Activated naive CD8-positive, alpha-beta T cell treated with anti-CD3 and anti-CD28 coated beads, Interleukin-2, amount 50 U/mL, for 24 hours (primary cell): ENCODE results near the gene PITRM1.
A peak's percentile ranks its signal among the peaks of the same experiment; 100 is the strongest.

Experiments used
- ATAC-seq: fragments of 150-1000 bp; cut with Tn5 transposase; one replicate; pipeline ENCODE4 v1.10.0; 2021
- DNase-seq: peaks from one replicate; pipeline ENCODE4 v3.0.0; 2021
- H3K27ac Mint-ChIP-seq: one replicate; pipeline ENCODE4 v1.8.0; 2021; ENCODE audit warnings: mild to moderate bottlenecking, mixed read lengths
- H3K27me3 Mint-ChIP-seq: one replicate; pipeline ENCODE4 v1.8.0; 2021; ENCODE audit warnings: mixed read lengths
- H3K36me3 Mint-ChIP-seq: one replicate; pipeline ENCODE4 v1.8.0; 2021; ENCODE audit warnings: low read depth, mixed read lengths
- H3K4me1 Mint-ChIP-seq: one replicate; pipeline ENCODE4 v1.8.0; 2021; ENCODE audit warnings: mixed read lengths
- H3K4me3 Mint-ChIP-seq: one replicate; pipeline ENCODE4 v1.8.0; 2021; ENCODE audit warnings: mild to moderate bottlenecking, moderate library complexity, mixed read lengths
- H3K9me3 Mint-ChIP-seq: one replicate; pipeline ENCODE4 v1.8.0; 2021; ENCODE audit warnings: mixed read lengths

PITRM1 gene

DNA sequence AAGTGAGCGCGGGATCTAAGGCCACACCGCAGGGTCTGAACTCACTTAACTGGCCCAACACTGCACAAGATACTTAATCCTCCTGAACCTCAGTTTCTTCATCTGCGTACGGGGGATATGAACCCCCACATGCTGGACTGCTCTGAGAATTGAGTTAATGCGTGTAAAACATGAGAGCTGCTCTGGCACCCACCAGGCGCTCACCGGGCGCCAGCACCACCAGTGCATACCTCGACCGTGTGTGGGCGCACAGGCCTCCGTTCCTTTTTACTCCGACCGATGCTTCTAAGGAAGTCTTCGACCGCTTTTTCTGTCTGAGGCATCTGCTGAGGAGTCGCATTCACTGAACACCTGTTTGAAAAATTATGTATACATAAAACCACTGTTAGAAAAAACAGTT is 27.2 kb downstream of the PITRM1 start:
- Mint-ChIP-seq H3K4me3 (no peak overlapping the region), H3K27me3 (no peaks in the 10 kb centered on the region), H3K27ac (no peak overlapping the region), H3K4me1 (no peaks in the 10 kb centered on the region), H3K36me3 (peaks cover 50% of the 10 kb centered on the region), H3K9me3 (no peaks in the 10 kb centered on the region)
- ATAC-seq = no peak
- DNase-seq = no peak

DNA sequence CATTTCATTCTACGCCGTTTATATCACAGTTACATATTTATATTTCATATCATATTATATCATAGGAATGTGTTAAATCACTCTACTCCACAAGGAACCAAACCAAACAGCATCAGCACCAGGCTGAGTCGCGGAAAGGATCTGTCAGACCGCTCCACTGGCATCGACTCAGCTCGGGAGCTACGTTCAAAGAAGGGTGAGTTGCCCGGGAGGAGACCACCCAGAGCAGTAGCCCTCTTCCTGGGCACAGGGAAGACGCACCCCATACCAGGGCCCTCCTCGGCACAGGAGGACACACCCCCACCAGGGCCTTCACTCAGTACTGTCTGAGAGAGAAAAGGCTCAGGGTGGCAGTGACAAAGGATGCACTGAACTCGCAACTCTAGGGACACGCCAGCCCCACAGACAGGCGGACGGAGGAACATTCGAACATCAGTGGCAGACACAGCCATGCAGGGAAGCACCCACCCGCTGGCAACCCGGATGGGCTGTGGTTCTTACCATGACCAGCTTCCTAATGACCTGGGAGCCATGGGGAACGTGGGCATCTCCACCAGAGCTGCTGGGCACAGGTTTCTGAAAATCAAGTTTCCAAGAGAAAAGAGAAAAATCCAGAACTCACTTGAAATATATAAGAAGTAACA is 28.7 kb downstream of the PITRM1 start:
- Mint-ChIP-seq H3K9me3 (no peaks in the 10 kb centered on the region), H3K36me3 (peaks cover 50% of the 10 kb centered on the region), H3K4me1 (no peaks in the 10 kb centered on the region), H3K27ac (no peak overlapping the region), H3K27me3 (no peaks in the 10 kb centered on the region), H3K4me3 (no peak overlapping the region)
- DNase-seq (no peak), ATAC-seq (no peak)

DNA sequence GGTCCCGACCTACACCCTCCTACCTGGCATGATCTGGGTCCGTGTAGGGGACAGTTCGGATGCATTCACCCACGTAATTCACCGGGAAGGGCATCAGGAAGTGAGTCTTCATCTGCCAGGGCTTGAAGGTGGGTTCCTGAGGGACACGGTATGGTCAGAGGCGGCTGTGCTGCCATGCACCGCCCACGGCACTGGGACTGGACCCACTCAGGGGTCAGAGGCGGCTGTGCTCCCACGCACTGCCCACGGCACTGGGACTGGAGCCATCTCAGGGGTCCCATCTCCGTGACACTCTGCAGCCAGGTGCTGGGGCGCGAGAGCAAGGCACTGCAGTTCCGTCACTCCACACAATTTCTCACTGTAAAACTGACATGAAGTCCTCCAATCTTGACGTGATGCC is 29.2 kb downstream of the PITRM1 start:
- H3K4me3 Mint-ChIP-seq = no peak overlapping the region
- H3K36me3 Mint-ChIP-seq = peaks cover 54% of the 10 kb centered on the region
- H3K4me1 Mint-ChIP-seq = no peaks in the 10 kb centered on the region
- ATAC-seq = no peak
- no peaks in the 10 kb centered on the region for H3K27me3 Mint-ChIP-seq
- DNase-seq = no peak
- H3K27ac Mint-ChIP-seq = no peak overlapping the region
- no peaks in the 10 kb centered on the region for H3K9me3 Mint-ChIP-seq

DNA sequence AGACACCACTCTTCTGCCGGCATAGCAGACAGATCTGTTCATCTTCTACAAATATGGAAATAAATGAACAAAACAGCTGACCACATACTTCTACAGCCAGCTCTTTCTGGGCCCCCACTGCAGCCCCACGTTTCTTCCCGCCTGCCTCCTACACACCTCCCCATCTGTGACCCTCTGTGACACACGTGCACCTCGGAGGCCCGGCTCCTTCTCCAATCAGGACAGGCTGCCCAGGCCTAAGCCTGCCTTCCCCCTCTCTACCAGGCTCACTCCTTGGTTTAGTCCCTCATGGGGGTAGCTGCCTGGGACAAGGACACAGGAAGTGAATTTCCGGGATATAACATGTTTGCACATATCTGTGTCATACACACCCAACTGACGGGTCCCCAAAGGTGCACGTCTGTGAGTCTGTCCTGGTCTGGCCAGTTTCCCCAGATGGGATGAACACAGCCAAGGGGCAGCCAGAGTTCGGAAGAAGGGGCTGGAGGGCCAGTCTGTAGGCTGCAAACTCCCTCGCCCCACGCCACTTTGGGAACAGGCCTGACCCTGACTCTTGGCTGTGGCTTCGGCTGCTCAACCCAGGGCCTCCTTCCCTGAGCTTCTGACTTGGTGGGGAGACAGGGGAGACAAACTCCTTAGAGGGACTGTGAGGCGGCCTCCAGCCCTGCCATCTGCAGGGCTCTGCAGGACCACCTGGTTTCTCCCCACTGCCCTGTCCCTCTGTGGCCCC is 30.3 kb downstream of the PITRM1 start:
- H3K27ac Mint-ChIP-seq = no peak overlapping the region
- H3K36me3 Mint-ChIP-seq = peaks cover 58% of the 10 kb centered on the region
- no peaks in the 10 kb centered on the region for H3K27me3 Mint-ChIP-seq
- no peak overlapping the region for H3K4me3 Mint-ChIP-seq
- DNase-seq (no peak), ATAC-seq (peak; percentile 21)
- no peaks in the 10 kb centered on the region for H3K4me1 Mint-ChIP-seq
- H3K9me3 Mint-ChIP-seq = no peaks in the 10 kb centered on the region

DNA sequence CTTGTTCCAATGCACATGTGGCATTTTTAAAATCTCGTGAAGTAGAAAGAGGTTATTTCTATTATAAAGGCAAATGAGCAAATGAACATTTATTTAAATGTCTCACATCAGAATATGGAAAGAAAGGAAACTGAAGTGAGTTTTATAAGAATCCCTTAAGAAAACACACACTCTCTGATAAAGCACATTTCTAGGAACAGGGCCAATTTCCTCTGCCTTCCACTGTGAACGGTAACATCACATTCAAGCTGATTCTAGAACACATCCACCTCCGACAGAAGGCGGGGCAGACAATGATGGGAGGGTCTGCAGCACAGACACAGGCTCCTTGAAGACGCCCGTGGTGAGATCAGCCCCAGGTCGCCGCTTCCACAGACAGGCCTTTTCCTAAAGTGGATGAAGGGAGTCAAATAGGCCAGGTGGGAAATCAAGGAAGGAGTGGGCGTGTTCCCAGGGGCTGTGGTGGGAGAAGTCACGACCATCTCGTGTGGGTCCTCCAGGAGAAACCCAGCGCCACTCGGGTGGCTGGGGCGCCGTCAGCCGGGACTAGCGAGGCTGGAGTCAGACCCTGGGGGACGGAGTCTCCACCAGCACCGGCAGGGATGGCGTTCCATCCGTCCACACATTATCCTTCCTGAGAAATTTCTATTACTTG is 31.1 kb downstream of the PITRM1 start:
- H3K27ac Mint-ChIP-seq = peak overlapping the region; percentile 11
- H3K4me1 Mint-ChIP-seq = no peaks in the 10 kb centered on the region
- H3K36me3 Mint-ChIP-seq = peaks cover 63% of the 10 kb centered on the region
- no peak overlapping the region for H3K4me3 Mint-ChIP-seq
- no peaks in the 10 kb centered on the region for H3K27me3 Mint-ChIP-seq
- H3K9me3 Mint-ChIP-seq = no peaks in the 10 kb centered on the region
- DNase-seq (no peak), ATAC-seq (no peak)

DNA sequence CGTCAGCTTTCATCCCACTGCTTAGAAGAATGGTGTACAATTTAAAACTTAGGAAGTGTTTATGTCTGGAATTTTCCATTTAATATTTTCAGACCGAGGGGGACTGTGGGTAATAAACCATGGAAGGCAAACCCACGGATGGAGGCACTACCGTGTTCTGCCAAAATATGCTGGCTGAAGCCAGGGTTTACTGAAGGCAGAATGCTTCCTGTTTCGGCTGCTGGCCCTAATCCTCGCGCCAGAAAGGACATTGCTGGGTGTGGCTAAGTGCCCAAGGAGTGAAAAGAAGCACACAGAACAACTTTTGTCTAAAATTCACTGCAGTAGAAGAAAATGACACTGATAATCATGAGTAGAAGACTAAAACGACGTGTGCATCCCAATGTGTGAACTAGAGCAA is 32.3 kb downstream of the PITRM1 start:
- no peaks in the 10 kb centered on the region for H3K27me3 Mint-ChIP-seq
- H3K27ac Mint-ChIP-seq = peak overlapping the region; percentile 42
- DNase-seq (no peak), ATAC-seq (no peak)
- H3K4me1 Mint-ChIP-seq = no peaks in the 10 kb centered on the region
- H3K36me3 Mint-ChIP-seq = peaks cover 67% of the 10 kb centered on the region
- no peaks in the 10 kb centered on the region for H3K9me3 Mint-ChIP-seq
- no peak overlapping the region for H3K4me3 Mint-ChIP-seq

DNA sequence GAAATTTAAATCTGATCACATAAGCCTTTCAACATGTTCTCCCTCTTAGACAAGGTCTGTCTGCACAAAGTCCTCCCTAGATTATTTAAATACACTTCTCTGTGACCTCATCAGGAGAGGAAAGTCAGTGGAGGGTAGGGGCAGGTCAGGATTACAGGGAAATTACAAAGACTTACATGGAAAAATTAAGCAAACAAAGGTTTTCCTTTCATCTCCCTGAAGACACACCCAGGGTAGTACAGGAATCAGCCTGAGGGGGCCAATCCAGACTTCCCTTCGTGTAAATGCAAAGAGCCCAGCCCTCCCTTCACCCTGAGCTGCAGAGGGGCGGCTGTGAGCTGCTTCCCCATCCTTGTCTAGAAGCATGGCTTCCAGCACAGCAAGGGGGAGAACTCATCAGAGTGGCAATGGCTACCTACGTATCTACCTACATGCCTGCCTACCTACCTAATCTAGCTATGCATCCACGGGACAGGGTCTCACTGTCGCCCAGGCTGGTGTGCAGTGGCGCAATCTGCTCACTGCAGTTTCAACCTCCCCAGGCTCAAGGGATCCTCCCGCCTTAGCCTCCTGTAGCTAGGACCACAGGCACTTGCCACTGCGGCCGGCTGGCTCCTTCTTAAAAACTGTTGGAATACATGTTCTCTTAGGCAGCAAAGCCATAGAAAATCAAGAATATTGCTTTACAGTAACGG is 33.2 kb downstream of the PITRM1 start:
- Mint-ChIP-seq H3K27ac (peak overlapping the region; percentile 37), H3K9me3 (no peaks in the 10 kb centered on the region), H3K4me3 (no peak overlapping the region), H3K4me1 (no peaks in the 10 kb centered on the region), H3K36me3 (peaks cover 74% of the 10 kb centered on the region), H3K27me3 (no peaks in the 10 kb centered on the region)
- ATAC-seq (peak; percentile 29), DNase-seq (no peak)

DNA sequence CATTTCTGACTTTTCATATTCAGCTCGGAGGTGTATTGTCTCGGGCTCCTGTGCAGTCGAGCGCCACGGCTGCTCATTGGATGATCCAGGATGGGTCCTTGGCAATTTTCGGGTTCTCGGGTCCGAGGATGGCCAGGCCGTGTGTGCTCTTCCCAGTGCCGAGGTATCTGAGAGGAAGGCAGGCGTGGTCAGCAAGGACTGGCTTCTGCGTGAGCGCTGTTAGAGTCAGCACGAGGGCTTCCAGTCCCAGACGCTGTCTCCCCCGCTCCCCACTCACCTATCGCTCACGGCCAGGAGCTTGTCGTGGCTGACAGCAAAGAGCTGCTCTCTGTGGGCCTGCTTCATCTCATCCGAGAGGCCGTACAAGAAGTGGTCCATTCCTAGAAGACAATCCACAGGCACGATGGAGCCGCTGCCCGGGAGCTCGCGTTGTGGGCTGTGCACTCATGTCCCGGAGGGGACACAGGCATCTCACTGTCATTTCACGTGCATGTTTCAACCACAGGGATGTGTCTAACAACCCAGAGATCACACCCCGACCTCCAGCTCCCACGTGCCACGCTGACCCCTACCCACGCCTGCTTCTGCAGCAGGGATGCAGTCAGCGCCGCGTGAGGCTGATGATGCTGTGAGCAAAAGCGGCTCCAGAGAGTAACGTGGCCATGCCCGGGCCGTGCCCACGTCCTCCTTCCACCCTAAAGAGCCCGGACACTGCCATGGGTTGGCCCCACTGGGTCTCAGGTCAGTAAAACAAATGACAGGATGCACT is 34.4 kb downstream of the PITRM1 start:
- H3K36me3 Mint-ChIP-seq = peaks cover 72% of the 10 kb centered on the region
- H3K4me1 Mint-ChIP-seq = no peaks in the 10 kb centered on the region

DNA sequence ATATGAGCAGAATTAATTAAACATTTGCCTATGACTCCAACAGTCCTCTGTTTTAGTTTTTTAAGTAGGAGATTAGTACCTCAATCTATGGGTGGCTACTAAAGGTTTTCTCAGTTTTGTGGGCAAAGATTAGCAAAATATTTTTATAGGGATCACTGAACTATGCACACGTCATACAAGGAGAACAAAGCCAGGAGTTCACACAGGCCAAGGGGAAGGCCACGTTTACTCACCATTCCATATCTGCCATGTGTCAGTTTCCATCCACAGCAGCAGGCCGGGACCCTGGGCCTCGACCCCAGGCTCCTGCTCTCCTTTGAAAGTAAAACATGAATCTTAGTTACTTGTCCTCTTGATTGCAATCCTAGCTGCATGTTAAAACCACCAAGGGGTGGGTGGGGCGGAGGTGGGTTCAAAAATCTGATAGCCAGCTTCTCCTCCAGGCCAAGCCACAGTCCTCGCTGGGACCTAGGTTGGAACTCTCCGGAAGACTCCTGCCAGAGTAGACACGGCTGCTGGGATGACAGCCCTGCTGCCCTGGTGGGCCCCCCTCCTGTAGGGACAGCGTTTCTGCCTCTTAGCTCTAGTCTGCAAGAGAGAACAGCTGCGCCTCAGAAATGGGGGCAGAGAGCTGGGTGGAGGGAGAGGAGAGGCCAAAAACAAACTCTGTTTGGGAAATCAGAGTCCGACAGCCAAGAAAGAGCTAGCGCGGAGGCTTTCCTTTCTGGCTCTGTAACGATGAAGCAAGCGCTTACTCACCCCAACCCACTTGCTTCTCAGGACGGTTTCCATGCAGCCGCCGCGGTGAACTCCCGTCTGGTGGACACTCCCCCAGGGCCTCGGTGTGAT is 35.6 kb downstream of the PITRM1 start:
- Mint-ChIP-seq H3K27ac (no peak overlapping the region), H3K4me3 (no peak overlapping the region), H3K27me3 (no peaks in the 10 kb centered on the region), H3K4me1 (no peaks in the 10 kb centered on the region), H3K9me3 (no peaks in the 10 kb centered on the region), H3K36me3 (peaks cover 75% of the 10 kb centered on the region)
- no peak for ATAC-seq
- no peak for DNase-seq

More for the DNA sequence above, 34.4 kb downstream of the PITRM1 start:
- Mint-ChIP-seq H3K27ac (no peak overlapping the region), H3K27me3 (no peaks in the 10 kb centered on the region), H3K4me3 (peak overlapping the region; percentile 14), H3K9me3 (no peaks in the 10 kb centered on the region)
- DNase-seq (no peak), ATAC-seq (no peak)

DNA sequence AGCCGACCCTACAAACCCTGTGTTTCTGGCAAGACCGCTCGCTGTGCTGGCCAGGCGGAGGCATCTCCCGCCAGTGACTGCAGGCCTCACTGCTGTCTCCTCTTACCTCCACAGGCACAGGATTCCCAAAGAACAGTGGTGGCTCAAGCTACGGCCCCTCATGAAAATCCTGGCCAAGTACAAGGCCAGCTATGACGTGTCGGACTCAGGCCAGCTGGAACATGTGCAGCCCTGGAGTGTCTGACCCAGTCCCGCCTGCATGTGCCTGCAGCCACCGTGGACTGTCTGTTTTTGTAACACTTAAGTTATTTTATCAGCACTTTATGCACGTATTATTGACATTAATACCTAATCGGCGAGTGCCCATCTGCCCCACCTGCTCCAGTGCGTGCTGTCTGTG is 36.2 kb downstream of the PITRM1 start:
- Mint-ChIP-seq H3K4me3 (no peak overlapping the region), H3K9me3 (no peaks in the 10 kb centered on the region), H3K27me3 (no peaks in the 10 kb centered on the region), H3K36me3 (peaks cover 80% of the 10 kb centered on the region), H3K27ac (no peak overlapping the region), H3K4me1 (no peaks in the 10 kb centered on the region)
- no peak for DNase-seq
- no peak for ATAC-seq

DNA sequence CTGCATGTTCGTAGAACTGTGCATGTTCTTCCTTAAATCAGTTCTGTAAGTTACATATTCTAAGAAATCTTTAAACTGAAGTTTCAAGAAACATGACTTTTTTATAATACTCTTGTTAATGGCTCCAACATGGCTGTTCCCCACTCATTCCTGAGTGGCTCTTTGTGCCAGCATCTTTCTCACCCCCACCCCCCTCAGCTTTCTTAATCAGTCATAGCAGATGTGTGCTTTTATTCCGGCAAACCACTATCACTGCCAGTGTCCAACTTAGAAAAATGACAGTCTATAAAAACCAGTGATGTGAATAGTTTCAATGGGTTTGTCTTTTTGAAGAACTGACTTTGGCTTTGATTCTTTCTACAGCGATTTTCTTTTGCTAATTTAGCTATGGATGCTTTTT is 37.6 kb downstream of the PITRM1 start:
- DNase-seq = no peak
- no peak for ATAC-seq
- Mint-ChIP-seq H3K27me3 (no peaks in the 10 kb centered on the region), H3K36me3 (peaks cover 77% of the 10 kb centered on the region), H3K27ac (peak overlapping the region; percentile 42), H3K4me1 (no peaks in the 10 kb centered on the region), H3K9me3 (no peaks in the 10 kb centered on the region), H3K4me3 (no peak overlapping the region)

DNA sequence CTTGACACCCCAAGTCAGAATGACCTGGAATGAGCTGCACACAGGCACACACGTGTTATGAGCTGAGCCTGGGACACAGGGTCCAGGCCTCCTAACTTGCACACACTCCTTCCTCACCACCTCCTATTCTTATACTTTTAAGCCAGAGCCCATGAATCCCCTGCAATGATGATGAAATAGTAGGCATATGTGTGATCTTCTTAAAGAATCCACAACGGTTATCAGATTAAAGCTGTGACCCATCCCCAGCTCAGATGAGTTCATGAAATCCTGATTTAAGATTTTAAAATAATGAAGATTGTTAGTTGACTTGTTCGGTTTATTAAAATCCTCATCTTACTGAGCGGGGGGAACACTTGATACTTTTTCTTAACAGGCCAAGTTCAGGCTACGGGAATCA is 38.6 kb downstream of the PITRM1 start:
- no peak for DNase-seq
- H3K27ac Mint-ChIP-seq = peak overlapping the region; percentile 64
- ATAC-seq = no peak
- H3K36me3 Mint-ChIP-seq = peaks cover 78% of the 10 kb centered on the region
- peaks cover 2% of the 10 kb centered on the region for H3K4me1 Mint-ChIP-seq
- H3K27me3 Mint-ChIP-seq = no peaks in the 10 kb centered on the region
- H3K9me3 Mint-ChIP-seq = no peaks in the 10 kb centered on the region
- H3K4me3 Mint-ChIP-seq = no peak overlapping the region
